ENCODE data around the gene SPTBN1.

The SPTBN1 gene

DNA sequence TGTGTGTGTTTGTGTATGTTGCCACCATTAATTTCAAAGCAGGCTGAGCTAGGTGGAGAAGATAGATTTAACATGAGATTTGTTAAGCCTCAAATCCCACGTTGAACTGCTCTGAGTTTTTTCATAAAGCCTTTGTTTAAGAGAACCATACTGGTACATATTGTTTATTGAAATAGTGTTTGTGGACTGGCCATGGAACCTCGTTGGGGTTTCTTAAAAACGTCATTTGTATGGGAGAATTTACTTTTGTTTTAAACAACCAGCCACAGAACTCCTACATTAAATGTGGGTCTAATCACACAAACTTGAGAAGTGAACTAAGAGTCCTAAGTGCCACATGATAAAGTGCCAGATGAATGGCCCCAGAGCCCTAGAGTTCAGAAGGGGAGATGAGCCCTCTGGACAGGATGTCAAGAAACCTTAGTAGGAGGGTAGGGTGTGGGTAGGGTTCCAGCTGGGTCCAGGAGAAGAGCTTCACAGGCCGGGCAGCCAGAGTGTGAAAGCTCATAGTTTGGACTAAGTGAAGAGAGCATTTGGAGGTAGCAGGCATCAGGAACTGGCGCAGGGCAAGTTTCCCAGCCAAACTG is 146.7 kb downstream of the SPTBN1 start:
- no peak for DNase-seq (ENCODE audit: low read depth)
- H3K4me3 ChIP-seq (ENCODE audit: low read depth, low read length), result no peak overlapping the region
- TF ChIP-seq MYC (IDR thresholded peaks at IDR 0.05; ENCODE audit: low read depth, low read length), result no peak
- no peak for TF ChIP-seq CTCF (IDR thresholded peaks at IDR 0.05; ENCODE audit: low read depth, low read length)
- TF ChIP-seq, protein P1, sequence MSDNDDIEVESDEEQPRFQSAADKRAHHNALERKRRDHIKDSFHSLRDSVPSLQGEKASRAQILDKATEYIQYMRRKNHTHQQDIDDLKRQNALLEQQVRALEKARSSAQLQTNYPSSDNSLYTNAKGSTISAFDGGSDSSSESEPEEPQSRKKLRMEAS (IDR thresholded peaks at IDR 0.05; ENCODE audit: low read depth, low read length), result no peak
- no peak for TF ChIP-seq POLR2A (IDR thresholded peaks at IDR 0.05; ENCODE audit: extremely low read depth, insufficient read length)

DNA sequence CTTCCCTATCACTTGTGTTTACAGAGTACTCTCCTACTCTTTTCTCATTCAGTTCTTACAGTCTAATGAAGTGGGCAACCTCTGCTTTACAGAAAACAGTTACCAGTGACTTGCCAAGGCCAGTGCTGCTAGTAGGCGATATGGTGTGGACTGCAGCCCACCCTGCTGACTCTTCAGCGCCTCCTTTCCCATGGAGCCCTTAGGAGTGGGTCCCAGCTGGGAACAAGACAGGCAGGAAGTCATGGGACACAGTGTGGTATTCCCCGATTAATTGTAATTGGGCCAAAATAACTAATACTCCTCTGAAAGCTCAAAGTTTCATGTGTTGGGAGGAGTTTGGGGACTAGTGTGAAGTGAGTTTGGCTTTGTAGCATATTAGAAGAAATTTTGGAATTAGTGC is 147.2 kb downstream of the SPTBN1 start:
- no peak for TF ChIP-seq POLR2A (IDR thresholded peaks at IDR 0.05; ENCODE audit: extremely low read depth, insufficient read length)
- no peak for TF ChIP-seq CTCF (IDR thresholded peaks at IDR 0.05; ENCODE audit: low read depth, low read length)
- no peak for TF ChIP-seq MYC (IDR thresholded peaks at IDR 0.05; ENCODE audit: low read depth, low read length)
- TF ChIP-seq, protein P1 (IDR thresholded peaks at IDR 0.05; ENCODE audit: low read depth, low read length), result no peak

GRCh38 chr2:54603796-54604195 is 147.7 kb downstream of the SPTBN1 start:
- TF ChIP-seq POLR2A (IDR thresholded peaks at IDR 0.05; ENCODE audit: extremely low read depth, insufficient read length), result no peak
- no peak for TF ChIP-seq MYC (IDR thresholded peaks at IDR 0.05; ENCODE audit: low read depth, low read length)
- TF ChIP-seq CTCF (IDR thresholded peaks at IDR 0.05; ENCODE audit: low read depth, low read length), result no peak
- TF ChIP-seq, protein P1 (IDR thresholded peaks at IDR 0.05; ENCODE audit: low read depth, low read length), result no peak
- DNase-seq (ENCODE audit: low read depth), result no peak
- H3K4me3 ChIP-seq (ENCODE audit: low read depth, low read length), result no peak overlapping the region

More for the DNA sequence above, 147.2 kb downstream of the SPTBN1 start:
- no peak for DNase-seq (ENCODE audit: low read depth)
- no peak overlapping the region for H3K4me3 ChIP-seq (ENCODE audit: low read depth, low read length)

GRCh38 chr2:54604871-54605270 is 148.7 kb downstream of the SPTBN1 start:
- TF ChIP-seq, protein P1 (IDR thresholded peaks at IDR 0.05; ENCODE audit: low read depth, low read length), result no peak
- no peak for TF ChIP-seq CTCF (IDR thresholded peaks at IDR 0.05; ENCODE audit: low read depth, low read length)
- DNase-seq (ENCODE audit: low read depth), result no peak
- no peak overlapping the region for H3K4me3 ChIP-seq (ENCODE audit: low read depth, low read length)

GRCh38 chr2:54605836-54606235 is 149.7 kb downstream of the SPTBN1 start:
- DNase-seq (ENCODE audit: low read depth), result no peak
- TF ChIP-seq, protein P1 (IDR thresholded peaks at IDR 0.05; ENCODE audit: low read depth, low read length), result no peak
- no peak for TF ChIP-seq CTCF (IDR thresholded peaks at IDR 0.05; ENCODE audit: low read depth, low read length)
- no peak for TF ChIP-seq POLR2A (IDR thresholded peaks at IDR 0.05; ENCODE audit: extremely low read depth, insufficient read length)
- TF ChIP-seq MYC (IDR thresholded peaks at IDR 0.05; ENCODE audit: low read depth, low read length), result no peak
- no peak overlapping the region for H3K4me3 ChIP-seq (ENCODE audit: low read depth, low read length)
